NCI-H2081 (cell line): Measurements from ENCODE around the gene MYCL.
"Not testable (repeated sequence)": the region's sequence is repeated elsewhere in the genome, so short reads cannot be mapped to it uniquely, and the experiment has no call there.

ENCODE experiments used
- DNase-seq, 2 experiments: peaks; one replicate each; lab custom pipeline; 2025; lab: John Stamatoyannopoulos, UW

Gene MYCL

DNA sequence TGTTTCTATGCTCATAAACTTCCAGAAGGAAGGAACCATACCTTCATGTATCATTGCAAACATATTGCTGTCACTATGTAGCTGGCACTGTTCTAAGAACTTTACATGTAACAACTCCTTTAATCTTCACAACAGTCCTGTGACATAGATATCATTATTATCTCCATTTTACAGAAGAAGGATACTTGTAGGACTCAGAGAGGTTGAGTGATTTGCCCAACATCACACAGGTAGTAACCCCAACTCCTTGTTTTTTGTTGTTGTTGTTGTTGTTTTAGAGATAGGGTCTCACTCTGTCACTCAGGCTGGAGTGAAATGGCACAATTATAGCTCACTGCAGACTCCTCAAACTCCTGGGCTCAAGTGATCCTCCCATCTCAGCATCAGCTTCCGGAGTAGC lies 10.8 kb downstream of the MYCL start:
- DNase-seq: no peak

GRCh38 chr1:39890273-39890672 lies 11.4 kb downstream of the MYCL start:
- DNase-seq: no peak

DNA sequence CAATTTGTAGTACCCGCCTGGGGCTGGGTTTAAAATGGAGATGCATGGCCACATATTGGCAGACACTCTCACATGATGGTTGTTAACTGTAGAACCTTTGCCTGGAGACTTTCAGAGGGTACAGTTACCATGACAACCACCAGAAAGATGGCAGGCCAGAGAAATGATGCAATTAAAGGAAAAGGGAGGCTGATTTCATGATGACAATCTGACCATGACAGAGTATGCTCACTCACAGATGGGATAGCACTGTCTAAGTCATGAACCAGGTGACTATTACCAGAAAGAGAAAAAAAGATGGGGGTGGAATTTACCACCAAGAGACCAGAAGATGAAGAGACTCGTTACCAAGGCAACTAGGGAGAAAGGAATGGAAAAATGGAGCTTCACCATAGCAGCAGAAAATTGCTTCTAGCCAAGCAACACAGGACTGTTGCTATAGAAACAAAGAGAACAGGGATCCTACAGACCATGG lies 14.9 kb downstream of the MYCL start:
- DNase-seq: no peak

DNA sequence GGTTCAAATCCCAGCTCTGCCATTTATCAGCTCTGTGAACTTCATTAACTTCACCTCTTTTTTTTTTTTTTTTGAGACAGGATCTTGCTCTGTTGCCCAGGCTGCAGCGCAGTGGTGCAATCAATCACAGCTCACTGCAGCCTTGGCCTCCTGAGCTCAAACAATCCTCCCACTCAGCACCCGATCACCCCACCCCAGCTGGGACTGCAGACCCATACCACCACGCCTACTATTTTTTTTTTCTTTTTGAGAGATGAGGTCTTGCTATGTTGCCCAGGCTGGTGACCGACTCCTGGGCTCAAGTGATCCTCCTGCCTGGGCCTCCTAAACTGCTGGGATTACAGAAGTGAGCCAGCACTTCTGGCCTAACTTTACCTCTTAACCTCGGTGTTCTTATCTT lies 16.2 kb downstream of the MYCL start:
- DNase-seq: no peak

DNA sequence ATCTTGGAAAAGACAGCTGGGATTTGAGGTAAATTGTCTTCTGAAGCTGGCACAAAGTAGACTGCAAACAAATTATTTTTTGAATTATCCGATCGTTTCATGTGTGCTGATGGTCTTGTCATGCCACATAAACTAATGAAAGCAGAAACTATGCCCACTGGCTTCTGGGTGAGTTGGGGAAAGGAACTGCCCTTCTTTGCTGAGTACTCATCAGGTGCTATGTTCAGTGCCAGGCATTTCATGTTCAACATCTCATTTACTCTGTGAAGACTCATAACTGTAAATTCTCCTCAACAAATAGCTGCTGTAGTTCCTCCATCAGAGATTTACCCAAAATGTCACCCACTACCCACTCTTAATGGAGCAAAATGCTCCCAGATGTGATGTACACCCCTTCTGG lies 19.6 kb downstream of the MYCL start:
- DNase-seq: no peak

GRCh38 chr1:39877980-39878956 lies 23.4 kb downstream of the MYCL start:
- DNase-seq: no peak

- no peak for DNase-seq
Observed at GRCh38 chr1:39877231-39877778, 24.4 kb downstream of the MYCL start.

- no peak for DNase-seq
Observed at GRCh38 chr1:39876144-39876543, 25.6 kb downstream of the MYCL start.

GRCh38 chr1:39872698-39873097 lies 29.0 kb downstream of the MYCL start:
- DNase-seq: no peak

DNA sequence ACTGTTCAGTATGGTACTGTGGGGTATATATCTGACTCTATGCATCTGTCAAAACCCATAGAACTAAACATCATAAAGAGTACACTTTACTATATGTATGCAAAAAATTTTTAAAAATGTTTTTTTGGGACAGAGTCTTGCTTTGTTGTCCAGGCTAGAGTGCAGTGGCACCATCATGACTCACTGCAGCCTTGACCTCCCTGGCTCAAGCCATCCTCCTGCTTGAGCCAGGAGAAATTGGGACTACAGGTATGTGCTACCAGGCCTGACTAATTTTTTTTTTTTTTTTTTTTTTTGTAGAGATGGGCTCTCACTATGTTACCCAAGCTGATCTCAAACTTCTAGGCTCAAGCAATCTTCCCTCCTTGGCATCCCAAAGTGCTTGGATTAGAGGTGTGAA lies 29.9 kb downstream of the MYCL start:
- no peak for DNase-seq

GRCh38 chr1:39871043-39871442 lies 30.7 kb downstream of the MYCL start:
- not testable (repeated sequence) for DNase-seq

GRCh38 chr1:39869538-39870112 lies 32.1 kb downstream of the MYCL start:
- not testable (repeated sequence) for DNase-seq

GRCh38 chr1:39866767-39867166 lies 35.0 kb downstream of the MYCL start:
- no peak for DNase-seq

GRCh38 chr1:39865762-39866161 lies 36.0 kb downstream of the MYCL start:
- DNase-seq: no peak

GRCh38 chr1:39863177-39863576 lies 38.5 kb downstream of the MYCL start:
- no peak for DNase-seq

- no peak for DNase-seq
Observed at GRCh38 chr1:39861003-39861402, 40.7 kb downstream of the MYCL start.

- peak in 1 of 2 experiments; percentile 11 for DNase-seq
Observed at GRCh38 chr1:39859859-39860812, 41.6 kb downstream of the MYCL start.

- DNase-seq: no peak
Observed at GRCh38 chr1:39858315-39858714, 43.4 kb downstream of the MYCL start.

- no peak for DNase-seq
Observed at GRCh38 chr1:39857126-39857878, 44.4 kb downstream of the MYCL start.

DNA sequence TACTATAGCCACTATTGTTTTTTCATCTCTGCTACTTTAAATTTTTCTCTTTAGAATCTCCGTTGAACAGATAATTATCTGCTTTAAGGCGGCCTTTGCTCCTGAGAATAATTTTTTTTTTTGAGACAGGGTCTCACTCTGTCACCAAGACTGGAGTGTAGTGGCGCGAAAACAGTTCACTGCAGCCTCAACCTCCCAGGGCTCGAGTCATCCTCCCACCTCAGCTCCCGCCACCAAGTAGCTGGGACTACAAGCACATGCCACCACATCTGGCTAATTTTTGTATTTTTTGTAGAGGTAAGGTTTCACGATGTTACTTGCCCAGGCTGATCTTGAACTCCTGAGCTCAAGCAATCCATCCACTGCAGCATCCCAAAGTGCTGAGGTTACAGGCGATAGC lies 47.0 kb downstream of the MYCL start:
- DNase-seq: no peak

- no peak for DNase-seq
Observed at GRCh38 chr1:39854314-39854713, 47.4 kb downstream of the MYCL start.
